ENCODE data around the gene PFKFB3. TPM values are rescaled to one million over a fixed set of nuclear protein-coding genes. Genes with fewer than 3 reads are reported as not detected.

Gene PFKFB3
- total and polyA plus RNA-seq, 9 of the 15 experiments (the other 6 are each of a cell fraction or from before 2014, with no cell fraction given) = 0.46 to 21.6 (median 7.8) TPM

DNA sequence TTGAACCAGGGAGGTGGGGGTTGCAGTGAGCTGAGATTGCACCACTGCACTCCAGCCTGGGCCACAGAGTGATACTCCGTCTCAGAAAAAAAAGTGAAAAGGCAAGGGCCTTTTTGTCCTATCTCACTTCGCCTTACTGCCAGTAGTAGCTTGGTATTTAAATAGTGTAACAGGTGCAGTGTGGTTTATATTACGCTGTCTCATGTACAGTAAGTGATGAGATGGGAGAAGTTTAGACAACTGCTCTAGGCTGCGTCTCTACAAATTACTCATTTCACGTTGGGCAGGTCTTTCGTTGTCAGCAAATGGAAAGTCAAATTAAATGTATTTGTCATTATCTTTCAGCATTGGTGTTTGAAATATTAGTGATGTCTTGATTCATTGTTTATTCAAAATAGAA, 15.5 kb upstream of the PFKFB3 start:
- H3K4me1 ChIP-seq (replicated peaks in 1 of 2; ENCODE audit: control insufficient read depth in 2 of 2, insufficient read depth in 2 of 2, low read length in 2 of 2) = peaks cover 6 to 11% of the 10 kb centered on the region in 2 experiments; a peak in 3 of 5 replicates
- FAIRE-seq (no peak), ATAC-seq (no peak), DNase-seq (ENCODE audit: extremely low read depth in 1 of 4, low spot score in 3 of 4) (no peak)
- no TSS peak for BruUV-seq (replicated peaks)
- H3K4me3 ChIP-seq = no peak overlapping the region
- in situ Hi-C loops (cut with MboI) (no loop called here), intact Hi-C loops (cut with micrococcal nuclease) (no loop called here)
- 73% methylated on average over 6 of the region's 6 CpGs for WGBS (ENCODE audit: insufficient coverage, low coverage, missing lambda C conversion rate)
- TF ChIP-seq TBL1XR1 (IDR thresholded peaks at IDR 0.05; ENCODE audit: low read length in 2 of 2) = no peak
- no peak for TF ChIP-seq ETV5 (CRISPR knock-in tag; IDR thresholded peaks at IDR 0.05; ENCODE audit: low read depth)
- no peak for TF ChIP-seq ZNF146 (CRISPR knock-in tag; IDR thresholded peaks at IDR 0.05; ENCODE audit: unreplicated experiment)
- TF ChIP-seq ZNF431 (CRISPR knock-in tag; IDR thresholded peaks at IDR 0.05) = no peak
- TF ChIP-seq, protein P1, sequence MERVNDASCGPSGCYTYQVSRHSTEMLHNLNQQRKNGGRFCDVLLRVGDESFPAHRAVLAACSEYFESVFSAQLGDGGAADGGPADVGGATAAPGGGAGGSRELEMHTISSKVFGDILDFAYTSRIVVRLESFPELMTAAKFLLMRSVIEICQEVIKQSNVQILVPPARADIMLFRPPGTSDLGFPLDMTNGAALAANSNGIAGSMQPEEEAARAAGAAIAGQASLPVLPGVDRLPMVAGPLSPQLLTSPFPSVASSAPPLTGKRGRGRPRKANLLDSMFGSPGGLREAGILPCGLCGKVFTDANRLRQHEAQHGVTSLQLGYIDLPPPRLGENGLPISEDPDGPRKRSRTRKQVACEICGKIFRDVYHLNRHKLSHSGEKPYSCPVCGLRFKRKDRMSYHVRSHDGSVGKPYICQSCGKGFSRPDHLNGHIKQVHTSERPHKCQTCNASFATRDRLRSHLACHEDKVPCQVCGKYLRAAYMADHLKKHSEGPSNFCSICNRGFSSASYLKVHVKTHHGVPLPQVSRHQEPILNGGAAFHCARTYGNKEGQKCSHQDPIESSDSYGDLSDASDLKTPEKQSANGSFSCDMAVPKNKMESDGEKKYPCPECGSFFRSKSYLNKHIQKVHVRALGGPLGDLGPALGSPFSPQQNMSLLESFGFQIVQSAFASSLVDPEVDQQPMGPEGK (CRISPR knock-in tag; IDR thresholded peaks at IDR 0.05; ENCODE audit: borderline replicate concordance) = no peak
- TF ChIP-seq RHOXF2B (CRISPR knock-in tag; conservative IDR thresholded peaks at IDR 0.05) = no peak
- TF ChIP-seq MCM3 (IDR thresholded peaks at IDR 0.05) = no peak
- no peak for TF ChIP-seq ZNF830 (CRISPR knock-in tag; IDR thresholded peaks at IDR 0.05)
- no peak for TF ChIP-seq ZNF165 (CRISPR knock-in tag; IDR thresholded peaks at IDR 0.05; ENCODE audit: borderline replicate concordance)
- no peak for TF ChIP-seq ELF4 (CRISPR knock-in tag; IDR thresholded peaks at IDR 0.05)
- ChIA-PET POLR2A (no interaction called here), CTCF (ENCODE audit: low intra/inter-chr PET ratio) (no interaction called here)
- no peak overlapping the region for H2AFZ ChIP-seq (ENCODE audit: low read depth, low read length)
- H3K9me1 ChIP-seq (ENCODE audit: control insufficient read depth, insufficient read depth, low read length) = peaks cover 2% of the 10 kb centered on the region
- H3K4me2 ChIP-seq (ENCODE audit: insufficient read depth, low read length) = no peak overlapping the region
- H3K27ac ChIP-seq (ENCODE audit: extremely low read depth, low read depth, low read length) = no peak overlapping the region
- no peaks in the 10 kb centered on the region for H3K36me3 ChIP-seq (ENCODE audit: control insufficient read depth, insufficient read depth, low read length)
- H4K20me1 ChIP-seq (replicated peaks; ENCODE audit: control insufficient read depth, insufficient read depth, low read length) = 0 out of 2 replicates have a peak, but pooled peaks cover 15% of the 10 kb centered on the region
- no peaks in the 10 kb centered on the region for H3K79me2 ChIP-seq (ENCODE audit: control insufficient read depth, insufficient read depth, low read length)
- H3K9ac ChIP-seq (ENCODE audit: insufficient read depth in 1 of 2, low read depth in 2 of 2, low read length in 2 of 2) = no peak overlapping the region
- H3K27me3 ChIP-seq (ENCODE audit: control insufficient read depth in 2 of 2, insufficient read depth in 2 of 2, low read length in 2 of 2) = no peaks in the 10 kb centered on the region
- no peaks in the 10 kb centered on the region for H3K9me3 ChIP-seq (replicated peaks; ENCODE audit: control insufficient read depth, insufficient read depth, low read depth, low read length)
